Neural cell (in vitro differentiated cells): ENCODE measurements around the gene CAPRIN1. TPM values are rescaled to one million over a fixed set of nuclear protein-coding genes. Genes with fewer than 3 reads are reported as not detected.

Experiments used
- H2AFZ ChIP-seq: fragments of 200-600, 300-800 bp; sonication (generic), shearing (Covaris generic); 2 replicates; pipeline ENCODE4 v1.6.0; 2014; ENCODE audit warnings: low read depth, mild to moderate bottlenecking, antibody characterized with exemption, low read length, moderate library complexity
- H3F3A ChIP-seq: fragments of 200-600 bp; shearing (Covaris generic); 2 replicates; pipeline ENCODE4 v1.6.1; 2016; ENCODE audit warnings: mild to moderate bottlenecking, moderate library complexity, mixed read lengths, antibody characterized with exemption, low read length; ENCODE audit not compliant: insufficient read depth, poor library complexity, severe bottlenecking
- H3K27ac ChIP-seq: fragments of 200-600, 300-800 bp; sonication (generic), shearing (Covaris generic); 2 replicates; pipeline ENCODE4 v1.5.1; 2014; ENCODE audit warnings: mild to moderate bottlenecking, low read length, moderate library complexity
- H3K27me3 ChIP-seq: fragments of 300-800, 200-600 bp; sonication (generic), shearing (Covaris generic); 2 replicates; pipeline ENCODE4 v1.6.0; 2014; ENCODE audit warnings: mild to moderate bottlenecking, low read depth, low read length, moderate library complexity; ENCODE audit not compliant: insufficient read depth
- H3K36me3 ChIP-seq: fragments of 300-800, 200-600 bp; sonication (generic), shearing (Covaris generic); 2 replicates; pipeline ENCODE4 v1.5.1; 2014; ENCODE audit warnings: mild to moderate bottlenecking, antibody characterized with exemption, low read length, moderate library complexity; ENCODE audit not compliant: insufficient read depth
- H3K4me2 ChIP-seq: fragments of 300-800, 200-600 bp; sonication (generic), shearing (Covaris generic); 2 replicates; pipeline ENCODE4 v1.6.0; 2014; ENCODE audit warnings: mild to moderate bottlenecking, low read length
- H3K4me3 ChIP-seq: fragments of 300-800, 200-600 bp; sonication (generic), shearing (Covaris generic); 2 replicates; pipeline ENCODE4 v1.5.1; 2014; ENCODE audit warnings: mild to moderate bottlenecking, low read length, moderate library complexity
- H3K79me2 ChIP-seq: fragments of 200-600 bp; shearing (Covaris generic); replicated peaks from 2 replicates; pipeline ENCODE4 v1.6.0; 2014; ENCODE audit warnings: mild to moderate bottlenecking, low read length, moderate library complexity; ENCODE audit not compliant: insufficient read depth
- H3K9ac ChIP-seq: fragments of 300-800, 200-600 bp; sonication (generic), shearing (Covaris generic); 2 replicates; pipeline ENCODE4 v1.6.1; 2016; ENCODE audit warnings: mild to moderate bottlenecking, low read length, mixed read lengths
- H3K9me2 ChIP-seq: fragments of 200-600 bp; shearing (Covaris generic); 2 replicates; pipeline ENCODE4 v1.6.1; 2016; ENCODE audit warnings: mild to moderate bottlenecking, low read length, mixed read lengths; ENCODE audit not compliant: insufficient read depth
- H3K9me3 ChIP-seq: fragments of 200-600, 300-800 bp; sonication (generic), shearing (Covaris generic); 2 replicates; pipeline ENCODE4 v1.6.1; 2016; ENCODE audit warnings: mild to moderate bottlenecking, mixed run types, low read length, moderate library complexity, mixed read lengths
- H4K20me1 ChIP-seq: fragments of 200-600 bp; shearing (Covaris generic); 2 replicates; pipeline ENCODE4 v1.6.1; 2016; ENCODE audit warnings: mild to moderate bottlenecking, mixed run types; ENCODE audit not compliant: insufficient read depth
- CTCF ChIP-seq: fragments of 450-650 bp; IDR thresholded peaks from 2 replicates; pipeline ENCODE4 v1.5.1; 2014; ENCODE audit warnings: antibody characterized with exemption, mild to moderate bottlenecking, moderate library complexity; ENCODE audit not compliant: poor library complexity, severe bottlenecking
- EP300 ChIP-seq: fragments of 450-650 bp; conservative IDR thresholded peaks from 2 replicates; pipeline ENCODE4 v1.6.1; 2014; ENCODE audit warnings: antibody characterized with exemption, mild to moderate bottlenecking, moderate library complexity; ENCODE audit not compliant: poor library complexity, severe bottlenecking
- EZH2 ChIP-seq: fragments of 200-600, 300-800 bp; shearing (Covaris generic), sonication (generic); IDR thresholded peaks from 2 replicates; pipeline ENCODE4 v1.6.1; 2014; ENCODE audit warnings: antibody characterized with exemption, low read length, borderline replicate concordance, mild to moderate bottlenecking; ENCODE audit not compliant: insufficient read depth, poor library complexity, severe bottlenecking
- MXI1 ChIP-seq: fragments of 450-650 bp; conservative IDR thresholded peaks from 2 replicates; pipeline ENCODE4 v1.6.1; 2014; ENCODE audit warnings: antibody characterized with exemption, mild to moderate bottlenecking; ENCODE audit not compliant: poor library complexity, severe bottlenecking
- POLR2AphosphoS5 ChIP-seq: IDR thresholded peaks from 2 replicates; pipeline ENCODE4 v1.6.1; 2012
- RAD21 ChIP-seq: fragments of 450-650 bp; conservative IDR thresholded peaks from 2 replicates; pipeline ENCODE4 v1.6.1; 2014; ENCODE audit warnings: antibody characterized with exemption, mild to moderate bottlenecking, moderate library complexity
- REST ChIP-seq: IDR thresholded peaks from 2 replicates; pipeline ENCODE4 v1.6.1; 2012; ENCODE audit warnings: borderline replicate concordance
- SMC3 ChIP-seq: fragments of 450-650 bp; conservative IDR thresholded peaks from 2 replicates; pipeline ENCODE4 v1.6.1; 2014; ENCODE audit warnings: antibody characterized with exemption, mild to moderate bottlenecking, moderate library complexity; ENCODE audit not compliant: poor library complexity
- TAF1 ChIP-seq: IDR thresholded peaks from 2 replicates; pipeline ENCODE4 v1.6.1; 2012; ENCODE audit warnings: low read depth
- polyA plus RNA-seq: library from polyadenylated mRNA; depleted of rRNA; stranded (reverse); fragments of >200 nt; gene quantifications from 2 replicates; pipeline ENCODE4 v1.2.3, GENCODE V29; 2014

CAPRIN1 gene
- polyA plus RNA-seq, 1 donor from 2014 or later: 256 TPM

DNA sequence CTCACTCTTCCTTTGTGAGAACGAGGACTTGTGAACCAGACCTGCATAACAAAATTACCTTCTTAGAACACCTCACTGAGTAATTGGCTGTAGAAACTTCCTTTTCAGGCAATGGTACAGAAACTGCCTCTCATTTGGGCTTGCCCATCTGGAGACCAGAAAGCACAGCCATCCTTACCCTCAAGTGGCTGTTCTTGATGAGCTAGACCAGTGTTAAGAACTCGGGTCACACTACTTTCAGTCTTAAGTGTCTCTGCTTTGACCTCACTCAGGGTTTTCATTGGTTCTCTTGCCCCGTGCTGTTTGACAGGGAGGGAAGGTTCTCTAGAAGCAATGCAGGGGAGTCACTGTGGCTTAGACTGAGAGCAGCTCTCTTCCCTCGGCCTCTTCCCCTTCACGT is 83.2 kb downstream of the CAPRIN1 start:
- H3K36me3 ChIP-seq: peaks cover 6% of the 10 kb centered on the region

GRCh38 chr11:34135439-34135838 is 83.9 kb downstream of the CAPRIN1 start:
- Histone ChIP-seq H3K9me2 (no peaks in the 10 kb centered on the region), H3K4me2 (no peak overlapping the region), H3K36me3 (peaks cover 6% of the 10 kb centered on the region), H3K9ac (no peak overlapping the region), H3K27me3 (no peaks in the 10 kb centered on the region), H3K79me2 (no peaks in the 10 kb centered on the region), H3K4me3 (no peak overlapping the region), H3K27ac (no peak overlapping the region), H3K9me3 (no peaks in the 10 kb centered on the region), H4K20me1 (no peaks in the 10 kb centered on the region), H2AFZ (no peak overlapping the region), H3F3A (no peaks in the 10 kb centered on the region)
- TF ChIP-seq CTCF (no peak), SMC3 (no peak)

More for the DNA sequence above, 83.2 kb downstream of the CAPRIN1 start:
- H3K4me3 ChIP-seq: no peak overlapping the region
- no peaks in the 10 kb centered on the region for H3K9me2 ChIP-seq
- TF ChIP-seq MXI1: no peak
- no peak for TF ChIP-seq POLR2AphosphoS5
- no peak for TF ChIP-seq TAF1
- TF ChIP-seq REST: no peak
- no peak for TF ChIP-seq CTCF
- no peak overlapping the region for H3K4me2 ChIP-seq
- H3K9ac ChIP-seq: no peak overlapping the region
- H3F3A ChIP-seq: no peaks in the 10 kb centered on the region
- H4K20me1 ChIP-seq: no peaks in the 10 kb centered on the region
- H2AFZ ChIP-seq: no peak overlapping the region
- H3K27ac ChIP-seq: no peak overlapping the region
- no peaks in the 10 kb centered on the region for H3K27me3 ChIP-seq
- H3K79me2 ChIP-seq: no peaks in the 10 kb centered on the region
- no peaks in the 10 kb centered on the region for H3K9me3 ChIP-seq

GRCh38 chr11:34136420-34136819 is 84.9 kb downstream of the CAPRIN1 start:
- Histone ChIP-seq H3K9me2 (no peaks in the 10 kb centered on the region), H3K9ac (no peak overlapping the region), H3F3A (no peaks in the 10 kb centered on the region), H3K36me3 (peaks cover 6% of the 10 kb centered on the region), H3K4me3 (no peak overlapping the region), H3K27ac (no peak overlapping the region), H3K79me2 (no peaks in the 10 kb centered on the region), H2AFZ (no peak overlapping the region), H3K4me2 (no peak overlapping the region), H4K20me1 (no peaks in the 10 kb centered on the region), H3K9me3 (no peaks in the 10 kb centered on the region), H3K27me3 (no peaks in the 10 kb centered on the region)
- TF ChIP-seq POLR2AphosphoS5 (no peak), REST (no peak), MXI1 (no peak), CTCF (no peak), RAD21 (no peak), TAF1 (no peak), EZH2 (no peak), EP300 (no peak)
